ENCODE measurements around the gene ANKS4B. TPM values are rescaled to one million over a fixed set of nuclear protein-coding genes. Genes with fewer than 3 reads are reported as not detected.
A peak's percentile ranks its signal among the peaks of the same experiment; 100 is the strongest.

ANKS4B gene
- total RNA-seq, 4 donors from 2014 or later = not detected

GRCh38 chr16:21275529-21275928 is 42.0 kb downstream of the ANKS4B start:
- Histone ChIP-seq H3K27ac (replicated peaks in 1 of 4) (no peak overlapping the region), H3K4me1 (peaks cover 5 to 12% (median 11%) of the 10 kb centered on the region in 4 donors), H3K9me3 (no peaks in the 10 kb centered on the region), H3K4me3 (no peak overlapping the region), H3K27me3 (peaks cover 0 to 55% (median 0%) of the 10 kb centered on the region in 4 donors), H3K36me3 (peaks cover 0 to 18% (median 0%) of the 10 kb centered on the region in 4 donors)
- TF ChIP-seq EP300 (IDR thresholded peaks at IDR 0.05) = no peak
- TF ChIP-seq POLR2AphosphoS5 (IDR thresholded peaks at IDR 0.05) = no peak
- no peak for TF ChIP-seq CTCF (IDR thresholded peaks at IDR 0.05)
- no peak for TF ChIP-seq POLR2A (IDR thresholded peaks at IDR 0.05; ENCODE audit: low read depth)
- no peak for DNase-seq (ENCODE audit: extremely low spot score)
- intact Hi-C loops (cut with DNase I) = loop anchor here (5.0 kb wide), 2 partner anchors 88 to 123 kb away; partner anchors contain the start of gene DNAH3
- 92% methylated on average over 3 of the region's 3 CpGs for WGBS

- TF ChIP-seq CTCF (IDR thresholded peaks at IDR 0.05) = no peak
- no peak for TF ChIP-seq POLR2AphosphoS5 (IDR thresholded peaks at IDR 0.05)
- TF ChIP-seq EP300 (IDR thresholded peaks at IDR 0.05) = no peak
- TF ChIP-seq POLR2A (IDR thresholded peaks at IDR 0.05; ENCODE audit: low read depth) = no peak
- intact Hi-C loops (cut with DNase I) = loop anchor here (5.0 kb wide), 2 partner anchors 89 to 124 kb away; partner anchors contain the start of gene DNAH3
- Histone ChIP-seq H3K9me3 (no peaks in the 10 kb centered on the region), H3K4me1 (peaks cover 5 to 12% (median 11%) of the 10 kb centered on the region in 4 donors), H3K36me3 (peaks cover 0 to 17% (median 0%) of the 10 kb centered on the region in 4 donors), H3K27me3 (peaks cover 0 to 55% (median 0%) of the 10 kb centered on the region in 4 donors), H3K27ac (replicated peaks in 1 of 4) (no peak overlapping the region), H3K4me3 (no peak overlapping the region)
- DNase-seq (ENCODE audit: extremely low spot score) = no peak
- WGBS = 86% methylated on average over 9 of the region's 9 CpGs
These were observed 42.6 kb downstream of the ANKS4B start for GRCh38 chr16:21276090-21276489.

- Histone ChIP-seq H3K36me3 (peaks cover 0 to 9% (median 0%) of the 10 kb centered on the region in 4 donors), H3K27ac (replicated peaks in 1 of 4) (no peak overlapping the region), H3K4me1 (peaks cover 5 to 12% (median 11%) of the 10 kb centered on the region in 4 donors), H3K27me3 (peaks cover 0 to 53% (median 0%) of the 10 kb centered on the region in 4 donors), H3K4me3 (peak overlapping the region; percentile 48 to 61 (median 50)), H3K9me3 (no peaks in the 10 kb centered on the region)
- TF ChIP-seq EP300 (IDR thresholded peaks at IDR 0.05) = no peak
- no peak for TF ChIP-seq CTCF (IDR thresholded peaks at IDR 0.05)
- no peak for TF ChIP-seq POLR2AphosphoS5 (IDR thresholded peaks at IDR 0.05)
- TF ChIP-seq POLR2A (IDR thresholded peaks at IDR 0.05; ENCODE audit: low read depth) = no peak
- DNase-seq (ENCODE audit: extremely low spot score) = no peak
- intact Hi-C loops (cut with DNase I) = loop anchor here (5.0 kb wide), 2 partner anchors 90 to 125 kb away; partner anchors contain the start of gene DNAH3
- WGBS = 69% methylated on average over 15 of the region's 17 CpGs
These were observed 43.8 kb downstream of the ANKS4B start for GRCh38 chr16:21277045-21277926.

GRCh38 chr16:21277927-21278706 is 44.6 kb downstream of the ANKS4B start, which contains the start of gene CRYM:
Gene CRYM, minus strand, starts transcription at chr16:21278290. Its CDS starts 39 bp downstream, at chr16:21278251.
- H3K9me3 ChIP-seq = no peaks in the 10 kb centered on the region
- H3K27me3 ChIP-seq = peaks cover 0 to 51% (median 0%) of the 10 kb centered on the region in 4 donors
- peak; percentile 72 for DNase-seq (ENCODE audit: extremely low spot score)
- TF ChIP-seq EP300 (IDR thresholded peaks at IDR 0.05) = no peak
- peak; percentile 68 to 88 (median 75) for TF ChIP-seq CTCF (IDR thresholded peaks at IDR 0.05)
- TF ChIP-seq POLR2AphosphoS5 (IDR thresholded peaks at IDR 0.05) = peak in 1 of 2 donors; percentile 22
- TF ChIP-seq POLR2A (IDR thresholded peaks at IDR 0.05; ENCODE audit: low read depth) = no peak
- H3K36me3 ChIP-seq = peaks cover 0 to 7% (median 0%) of the 10 kb centered on the region in 4 donors
- WGBS = 3% methylated on average over 14 of the region's 46 CpGs
- intact Hi-C loops (cut with DNase I) = loop anchor here (1.0 to 5.0 kb wide), 3 partner anchors 22 to 126 kb away; partner anchors contain the start of gene DNAH3
- no peak within 1 kb of the TSS for H3K27ac ChIP-seq (replicated peaks in 1 of 4)
- H3K4me3 ChIP-seq = peak within 1 kb of the TSS; percentile 48 to 61 (median 50)
- H3K4me1 ChIP-seq = peaks cover 5 to 12% (median 11%) of the 10 kb centered on the region in 4 donors
